ENCODE results near the gene IZUMO2. TPM values are rescaled to one million over a fixed set of nuclear protein-coding genes. Genes with fewer than 3 reads are reported as not detected.

The IZUMO2 gene
- total RNA-seq, 1 experiment from 2014 or later, result not detected

GRCh38 chr19:50178320-50178719 lies 15.2 kb upstream of the IZUMO2 start:
- ChIA-PET CTCF (no interaction called here), POLR2A (no interaction called here)
- Histone ChIP-seq H3K4me3 (ENCODE audit: low read depth, low read length) (no peak overlapping the region), H3K4me1 (no peaks in the 10 kb centered on the region; the same call in 1 of the 2 replicates), H3K9me3 (peaks cover 8% of the 10 kb centered on the region; the same call in 1 of the 2 replicates), H3K36me3 (ENCODE audit: control insufficient read depth, insufficient read depth, low read length) (no peaks in the 10 kb centered on the region), H3K27me3 (replicated peaks; ENCODE audit: control insufficient read depth, insufficient read depth, low read length) (no peaks in the 10 kb centered on the region)
- H3K9me3 Mint-ChIP-seq (ENCODE audit: unreplicated experiment), result no peaks in the 10 kb centered on the region
- no peaks in the 10 kb centered on the region for H3K4me1 Mint-ChIP-seq (ENCODE audit: low read depth, unreplicated experiment)
- no peak for TF ChIP-seq CTCF (IDR thresholded peaks at IDR 0.05; ENCODE audit: insufficient read depth in 1 of 2, low read depth in 1 of 2, low read length in 1 of 2, severe bottlenecking in 1 of 2, unreplicated experiment in 1 of 2)
- DNase-seq, result no peak
- H3K4me3 Mint-ChIP-seq (ENCODE audit: unreplicated experiment), result no peak overlapping the region
- intact Hi-C loops (cut with micrococcal nuclease; ENCODE audit: unreplicated experiment), result no loop called here
- BruUV-seq (replicated peaks), result no TSS peak
- no peak overlapping the region for H3K27ac Mint-ChIP-seq (ENCODE audit: unreplicated experiment)
- H3K36me3 Mint-ChIP-seq (ENCODE audit: insufficient read depth, unreplicated experiment), result no peaks in the 10 kb centered on the region
- no peaks in the 10 kb centered on the region for H3K27me3 Mint-ChIP-seq (ENCODE audit: insufficient read depth, unreplicated experiment)

GRCh38 chr19:50176775-50177174 lies 13.7 kb upstream of the IZUMO2 start:
- no peak for DNase-seq
- TF ChIP-seq CTCF (IDR thresholded peaks at IDR 0.05; ENCODE audit: insufficient read depth in 1 of 2, low read depth in 1 of 2, low read length in 1 of 2, severe bottlenecking in 1 of 2, unreplicated experiment in 1 of 2), result no peak
- Mint-ChIP-seq H3K27me3 (ENCODE audit: insufficient read depth, unreplicated experiment) (no peaks in the 10 kb centered on the region), H3K4me3 (ENCODE audit: unreplicated experiment) (no peak overlapping the region), H3K9me3 (ENCODE audit: unreplicated experiment) (no peaks in the 10 kb centered on the region), H3K36me3 (ENCODE audit: insufficient read depth, unreplicated experiment) (no peaks in the 10 kb centered on the region), H3K4me1 (ENCODE audit: low read depth, unreplicated experiment) (no peaks in the 10 kb centered on the region), H3K27ac (ENCODE audit: unreplicated experiment) (no peak overlapping the region)
- intact Hi-C loops (cut with micrococcal nuclease; ENCODE audit: unreplicated experiment), result no loop called here
- Histone ChIP-seq H3K36me3 (ENCODE audit: control insufficient read depth, insufficient read depth, low read length) (no peaks in the 10 kb centered on the region), H3K27me3 (replicated peaks; ENCODE audit: control insufficient read depth, insufficient read depth, low read length) (no peaks in the 10 kb centered on the region), H3K9me3 (peaks cover 8% of the 10 kb centered on the region; the same call in 1 of the 2 replicates), H3K4me3 (ENCODE audit: low read depth, low read length) (no peak overlapping the region), H3K4me1 (no peaks in the 10 kb centered on the region; the same call in 1 of the 2 replicates)
- CTCF ChIA-PET, result interaction anchor here (0.5 kb wide), 1 partner anchor 12 kb away, joined by 3 read pairs; no protein-coding TSS in a partner anchor
- POLR2A ChIA-PET, result no interaction called here
- no TSS peak for BruUV-seq (replicated peaks)

GRCh38 chr19:50175924-50176323 lies 12.8 kb upstream of the IZUMO2 start:
- no peak overlapping the region for H3K4me3 Mint-ChIP-seq (ENCODE audit: unreplicated experiment)

More at GRCh38 chr19:50175924-50176323, 12.8 kb upstream of the IZUMO2 start:
- no peak for TF ChIP-seq CTCF (IDR thresholded peaks at IDR 0.05; ENCODE audit: insufficient read depth in 1 of 2, low read depth in 1 of 2, low read length in 1 of 2, severe bottlenecking in 1 of 2, unreplicated experiment in 1 of 2)
- no peaks in the 10 kb centered on the region for H3K36me3 Mint-ChIP-seq (ENCODE audit: insufficient read depth, unreplicated experiment)
- H3K27me3 Mint-ChIP-seq (ENCODE audit: insufficient read depth, unreplicated experiment), result no peaks in the 10 kb centered on the region
- CTCF ChIA-PET, result no interaction called here
- no peaks in the 10 kb centered on the region for H3K9me3 Mint-ChIP-seq (ENCODE audit: unreplicated experiment)
- Histone ChIP-seq H3K4me1 (no peaks in the 10 kb centered on the region; the same call in 1 of the 2 replicates), H3K36me3 (ENCODE audit: control insufficient read depth, insufficient read depth, low read length) (no peaks in the 10 kb centered on the region), H3K27me3 (replicated peaks; ENCODE audit: control insufficient read depth, insufficient read depth, low read length) (no peaks in the 10 kb centered on the region), H3K4me3 (ENCODE audit: low read depth, low read length) (no peak overlapping the region), H3K9me3 (peaks cover 8% of the 10 kb centered on the region; the same call in 1 of the 2 replicates)
- no TSS peak for BruUV-seq (replicated peaks)
- no peak overlapping the region for H3K27ac Mint-ChIP-seq (ENCODE audit: unreplicated experiment)
- intact Hi-C loops (cut with micrococcal nuclease; ENCODE audit: unreplicated experiment), result no loop called here
- POLR2A ChIA-PET, result no interaction called here
- no peak for DNase-seq
- no peaks in the 10 kb centered on the region for H3K4me1 Mint-ChIP-seq (ENCODE audit: low read depth, unreplicated experiment)
